ENCODE results near the gene AOPEP. TPM values are rescaled to one million over a fixed set of nuclear protein-coding genes. Genes with fewer than 3 reads are reported as not detected.

Gene AOPEP
- total and polyA plus RNA-seq, 9 of the 15 experiments (the other 6 are each of a cell fraction or from before 2014, with no cell fraction given): 4.5 to 19.3 (median 13.5) TPM

DNA sequence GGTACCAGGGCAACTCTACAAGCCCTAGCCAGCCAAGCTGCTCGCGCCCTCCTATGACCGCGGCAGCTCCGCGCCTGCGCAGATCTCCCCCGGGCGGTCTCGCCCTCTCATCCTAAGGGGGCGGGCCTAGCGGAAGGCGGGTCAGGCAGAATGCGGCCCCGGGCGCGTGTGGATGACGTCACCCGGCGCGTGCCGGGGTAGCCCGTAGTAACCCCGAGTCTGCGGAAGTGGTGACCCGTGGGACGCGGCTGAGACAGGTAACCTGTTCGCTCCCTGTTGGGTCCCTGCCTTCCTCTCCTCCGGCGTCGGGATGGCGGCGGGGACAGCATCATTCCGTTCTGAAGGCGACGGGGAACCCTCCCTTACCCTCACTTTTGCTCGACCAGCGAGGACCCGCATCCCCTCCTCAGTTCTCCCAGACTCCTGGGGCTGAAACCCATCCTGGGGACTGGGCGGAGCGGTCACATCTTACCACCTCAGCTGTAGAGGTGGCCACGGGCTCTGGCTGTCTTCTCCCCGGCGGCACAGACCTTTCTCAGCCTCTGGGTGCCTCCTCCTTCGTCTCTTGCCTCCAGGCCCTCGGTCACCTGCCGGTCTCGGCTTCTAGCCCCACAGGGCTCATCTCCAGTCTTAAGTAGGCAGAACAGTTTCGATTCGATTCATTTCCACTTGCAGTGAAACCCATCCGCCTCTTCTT lies at the start of gene AOPEP (continued):
- peak in 1 of 2 experiments; percentile 94; a peak in 2 of 4 replicates for TF ChIP-seq TBL1XR1 (IDR thresholded peaks at IDR 0.05; ENCODE audit: low read length in 2 of 2)
- peak; percentile 62 for TF ChIP-seq PCBP1 (IDR thresholded peaks at IDR 0.05; ENCODE audit: low read depth, low read length, poor library complexity, severe bottlenecking)
- peak; percentile 28 for TF ChIP-seq NEUROD1 (IDR thresholded peaks at IDR 0.05; ENCODE audit: borderline replicate concordance, low read depth, low read length, partially characterized antibody)
- TF ChIP-seq, protein P1, sequence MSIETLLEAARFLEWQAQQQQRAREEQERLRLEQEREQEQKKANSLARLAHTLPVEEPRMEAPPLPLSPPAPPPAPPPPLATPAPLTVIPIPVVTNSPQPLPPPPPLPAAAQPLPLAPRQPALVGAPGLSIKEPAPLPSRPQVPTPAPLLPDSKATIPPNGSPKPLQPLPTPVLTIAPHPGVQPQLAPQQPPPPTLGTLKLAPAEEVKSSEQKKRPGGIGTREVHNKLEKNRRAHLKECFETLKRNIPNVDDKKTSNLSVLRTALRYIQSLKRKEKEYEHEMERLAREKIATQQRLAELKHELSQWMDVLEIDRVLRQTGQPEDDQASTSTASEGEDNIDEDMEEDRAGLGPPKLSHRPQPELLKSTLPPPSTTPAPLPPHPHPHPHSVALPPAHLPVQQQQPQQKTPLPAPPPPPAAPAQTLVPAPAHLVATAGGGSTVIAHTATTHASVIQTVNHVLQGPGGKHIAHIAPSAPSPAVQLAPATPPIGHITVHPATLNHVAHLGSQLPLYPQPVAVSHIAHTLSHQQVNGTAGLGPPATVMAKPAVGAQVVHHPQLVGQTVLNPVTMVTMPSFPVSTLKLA (conservative IDR thresholded peaks at IDR 0.05): peak; percentile 95 to 98
- TF ChIP-seq, protein P2, sequence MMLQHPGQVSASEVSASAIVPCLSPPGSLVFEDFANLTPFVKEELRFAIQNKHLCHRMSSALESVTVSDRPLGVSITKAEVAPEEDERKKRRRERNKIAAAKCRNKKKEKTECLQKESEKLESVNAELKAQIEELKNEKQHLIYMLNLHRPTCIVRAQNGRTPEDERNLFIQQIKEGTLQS (IDR thresholded peaks at IDR 0.05): peak; percentile 100
- TF ChIP-seq, protein P2 (CRISPR knock-in tag; conservative IDR thresholded peaks at IDR 0.05): peak; percentile 86
- TF ChIP-seq MTA1 (IDR thresholded peaks at IDR 0.05; ENCODE audit: borderline replicate concordance): peak; percentile 99
- TF ChIP-seq ZNF282 (CRISPR knock-in tag; IDR thresholded peaks at IDR 0.05): no peak
- TF ChIP-seq, protein P3, sequence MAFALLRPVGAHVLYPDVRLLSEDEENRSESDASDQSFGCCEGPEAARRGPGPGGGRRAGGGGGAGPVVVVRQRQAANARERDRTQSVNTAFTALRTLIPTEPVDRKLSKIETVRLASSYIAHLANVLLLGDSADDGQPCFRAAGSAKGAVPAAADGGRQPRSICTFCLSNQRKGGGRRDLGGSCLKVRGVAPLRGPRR (CRISPR knock-in tag; IDR thresholded peaks at IDR 0.05): no peak
- TF ChIP-seq ATF1 (CRISPR knock-in tag; IDR thresholded peaks at IDR 0.05): peak; percentile 94
- TF ChIP-seq ATF1 (tag; IDR thresholded peaks at IDR 0.05): peak; percentile 99
- TF ChIP-seq MTA3 (IDR thresholded peaks at IDR 0.05; ENCODE audit: borderline replicate concordance): peak; percentile 39; the same call in 1 of the 2 replicates
- TF ChIP-seq SPI1 (IDR thresholded peaks at IDR 0.05; ENCODE audit: borderline replicate concordance, low read depth, low read length): peak; percentile 85
- TF ChIP-seq, protein P4, sequence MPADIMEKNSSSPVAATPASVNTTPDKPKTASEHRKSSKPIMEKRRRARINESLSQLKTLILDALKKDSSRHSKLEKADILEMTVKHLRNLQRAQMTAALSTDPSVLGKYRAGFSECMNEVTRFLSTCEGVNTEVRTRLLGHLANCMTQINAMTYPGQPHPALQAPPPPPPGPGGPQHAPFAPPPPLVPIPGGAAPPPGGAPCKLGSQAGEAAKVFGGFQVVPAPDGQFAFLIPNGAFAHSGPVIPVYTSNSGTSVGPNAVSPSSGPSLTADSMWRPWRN (IDR thresholded peaks at IDR 0.05; ENCODE audit: low read depth): peak; percentile 98
- TF ChIP-seq, protein P5, sequence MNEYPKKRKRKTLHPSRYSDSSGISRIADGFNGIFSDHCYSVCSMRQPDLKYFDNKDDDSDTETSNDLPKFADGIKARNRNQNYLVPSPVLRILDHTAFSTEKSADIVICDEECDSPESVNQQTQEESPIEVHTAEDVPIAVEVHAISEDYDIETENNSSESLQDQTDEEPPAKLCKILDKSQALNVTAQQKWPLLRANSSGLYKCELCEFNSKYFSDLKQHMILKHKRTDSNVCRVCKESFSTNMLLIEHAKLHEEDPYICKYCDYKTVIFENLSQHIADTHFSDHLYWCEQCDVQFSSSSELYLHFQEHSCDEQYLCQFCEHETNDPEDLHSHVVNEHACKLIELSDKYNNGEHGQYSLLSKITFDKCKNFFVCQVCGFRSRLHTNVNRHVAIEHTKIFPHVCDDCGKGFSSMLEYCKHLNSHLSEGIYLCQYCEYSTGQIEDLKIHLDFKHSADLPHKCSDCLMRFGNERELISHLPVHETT (CRISPR knock-in tag; conservative IDR thresholded peaks at IDR 0.05 in 1 of 2, IDR thresholded peaks at IDR 0.05 in 1 of 2): 0 out of 4 replicates have a peak, but pooled peaks of 1 of the 2 experiments have one; percentile 21
- TF ChIP-seq FOSL1 (tag; conservative IDR thresholded peaks at IDR 0.05): peak; percentile 72
- TF ChIP-seq KDM1A (IDR thresholded peaks at IDR 0.05): no peak

Measured in K562 (cell line).